Tibial nerve (tissue), 3 donors: ENCODE results near the gene SLC16A12.

Source experiments
- CTCF ChIP-seq, 5 experiments: fragments of 200-600 bp in 3 of 5; fragments of 450-650 bp in 2 of 5; sonication (generic) in 3 of 5; IDR thresholded peaks; one replicate each; pipeline ENCODE4 v1.5.1; 2016 to 2019; ENCODE audit warnings: antibody characterized with exemption in 5 of 5, mild to moderate bottlenecking in 3 of 5, moderate library complexity in 2 of 5
- POLR2A ChIP-seq, 2 donors: fragments of 450-650 bp; IDR thresholded peaks; one replicate each; pipeline ENCODE4 v1.6.1; 2017; ENCODE audit warnings: antibody characterized with exemption in 2 of 2, mild to moderate bottlenecking in 2 of 2, moderate library complexity in 2 of 2

GRCh38 chr10:89525556-89525955, 9.8 kb downstream of the SLC16A12 start:
- TF ChIP-seq POLR2A (IDR thresholded peaks at IDR 0.05) (no peak), CTCF (IDR thresholded peaks at IDR 0.05) (no peak)
